HCT116 (cell line): ENCODE results near the gene ESR1.

Source experiments
- ATF3 ChIP-seq: IDR thresholded peaks from 2 replicates; pipeline ENCODE4 v1.6.1; 2012
- CTCF ChIP-seq, 3 experiments: fragments of 200-600 bp in 1 of 3; sonication (generic) in 1 of 3; IDR thresholded peaks in 2 of 3; conservative IDR thresholded peaks in 1 of 3; 2 replicates each; pipeline ENCODE4 v1.5.1; 2012 to 2017; ENCODE audit warnings: low read depth in 2 of 3, low read length in 2 of 3, antibody characterized with exemption in 1 of 3, borderline replicate concordance in 1 of 3, control low read depth in 1 of 3, mild to moderate bottlenecking in 1 of 3, mixed read lengths in 1 of 3, mixed run types in 1 of 3, moderate library complexity in 1 of 3; ENCODE audit not compliant: insufficient read depth in 1 of 3
- EZH2 ChIP-seq: fragments of 200-600 bp; sonication (generic); IDR thresholded peaks from 2 replicates; pipeline ENCODE4 v1.6.1; 2017; ENCODE audit warnings: antibody characterized with exemption, mixed run types
- EZH2phosphoT487 ChIP-seq: fragments of 200-600 bp; IDR thresholded peaks from 2 replicates; pipeline ENCODE4 v1.6.1; 2018; ENCODE audit warnings: antibody characterized with exemption, borderline replicate concordance
- FOSL1 ChIP-seq: IDR thresholded peaks from 2 replicates; pipeline ENCODE4 v1.6.1; 2012; ENCODE audit warnings: low read depth
- JUND ChIP-seq: IDR thresholded peaks from 2 replicates; pipeline ENCODE4 v1.6.1; 2012
- MAX ChIP-seq: IDR thresholded peaks from 2 replicates; pipeline ENCODE4 v1.6.1; 2012
- POLR2A ChIP-seq: IDR thresholded peaks from 2 replicates; pipeline ENCODE4 v1.7.0; 2011; ENCODE audit warnings: borderline replicate concordance; ENCODE audit not compliant: insufficient read depth, insufficient read length; ENCODE audit errors: extremely low read depth
- POLR2AphosphoS5 ChIP-seq: IDR thresholded peaks from 2 replicates; pipeline ENCODE4 v1.6.1; 2011; ENCODE audit warnings: mild to moderate bottlenecking, low read depth, low read length, moderate library complexity
- RAD21 ChIP-seq: IDR thresholded peaks from 2 replicates; pipeline ENCODE4 v1.6.1; 2012; ENCODE audit warnings: low read depth, mild to moderate bottlenecking
- REST ChIP-seq: IDR thresholded peaks from 2 replicates; pipeline ENCODE4 v1.6.1; 2012; ENCODE audit warnings: low read depth
- SP1 ChIP-seq: IDR thresholded peaks from 2 replicates; pipeline ENCODE4 v1.6.1; 2012; ENCODE audit warnings: low read depth
- TCF7L2 ChIP-seq: IDR thresholded peaks from 2 replicates; pipeline ENCODE4 v1.7.0; 2011; ENCODE audit warnings: borderline replicate concordance, inconsistent platforms; ENCODE audit not compliant: insufficient read depth, insufficient read length; ENCODE audit errors: extremely low read depth
- ZBTB33 ChIP-seq: IDR thresholded peaks from 2 replicates; pipeline ENCODE4 v1.6.1; 2011; ENCODE audit warnings: mild to moderate bottlenecking, low read length, moderate library complexity; ENCODE audit not compliant: insufficient replicate concordance; ENCODE audit errors: extremely low read depth

- TF ChIP-seq POLR2A (no peak), CTCF (IDR thresholded peaks at IDR 0.05 in 2 of 3, conservative IDR thresholded peaks at IDR 0.05 in 1 of 3; ENCODE audit: borderline replicate concordance in 1 of 3, insufficient read depth in 1 of 3, low read depth in 2 of 3, low read length in 2 of 3) (no peak), SP1 (no peak), EZH2 (no peak), FOSL1 (no peak), MAX (no peak), ATF3 (no peak), RAD21 (no peak), POLR2AphosphoS5 (no peak), EZH2phosphoT487 (no peak), ZBTB33 (no peak), JUND (no peak), TCF7L2 (no peak), REST (no peak)
Measured at GRCh38 chr6:152129691-152130151, 322.2 kb downstream of the ESR1 start.
